ENCODE measurements around the gene FAM234A.

FAM234A gene

DNA sequence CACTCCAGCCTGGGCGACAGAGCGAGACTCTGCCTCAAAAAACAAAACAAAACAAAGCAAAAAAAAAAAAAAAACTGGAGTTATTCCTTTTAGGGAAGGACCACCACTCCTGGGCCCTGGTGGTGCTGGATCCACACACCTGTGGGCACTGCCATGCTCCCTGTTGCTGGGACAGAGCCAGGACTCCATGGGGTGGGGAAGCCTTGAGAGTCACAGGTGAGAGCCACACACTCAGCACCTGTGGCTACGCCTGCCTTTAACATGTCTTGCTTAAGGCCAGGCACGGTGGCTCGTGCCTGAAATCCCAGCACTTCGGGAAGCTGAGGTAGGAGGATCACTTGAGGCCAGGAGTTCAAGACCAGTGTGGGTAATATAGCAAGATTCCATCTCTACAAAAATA is 66.6 kb downstream of the FAM234A start:
- no peak for DNase-seq (ENCODE audit: low read depth)
- no peak overlapping the region for H3K4me3 ChIP-seq (ENCODE audit: low read depth, low read length)
- TF ChIP-seq, protein P1, sequence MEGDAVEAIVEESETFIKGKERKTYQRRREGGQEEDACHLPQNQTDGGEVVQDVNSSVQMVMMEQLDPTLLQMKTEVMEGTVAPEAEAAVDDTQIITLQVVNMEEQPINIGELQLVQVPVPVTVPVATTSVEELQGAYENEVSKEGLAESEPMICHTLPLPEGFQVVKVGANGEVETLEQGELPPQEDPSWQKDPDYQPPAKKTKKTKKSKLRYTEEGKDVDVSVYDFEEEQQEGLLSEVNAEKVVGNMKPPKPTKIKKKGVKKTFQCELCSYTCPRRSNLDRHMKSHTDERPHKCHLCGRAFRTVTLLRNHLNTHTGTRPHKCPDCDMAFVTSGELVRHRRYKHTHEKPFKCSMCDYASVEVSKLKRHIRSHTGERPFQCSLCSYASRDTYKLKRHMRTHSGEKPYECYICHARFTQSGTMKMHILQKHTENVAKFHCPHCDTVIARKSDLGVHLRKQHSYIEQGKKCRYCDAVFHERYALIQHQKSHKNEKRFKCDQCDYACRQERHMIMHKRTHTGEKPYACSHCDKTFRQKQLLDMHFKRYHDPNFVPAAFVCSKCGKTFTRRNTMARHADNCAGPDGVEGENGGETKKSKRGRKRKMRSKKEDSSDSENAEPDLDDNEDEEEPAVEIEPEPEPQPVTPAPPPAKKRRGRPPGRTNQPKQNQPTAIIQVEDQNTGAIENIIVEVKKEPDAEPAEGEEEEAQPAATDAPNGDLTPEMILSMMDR (IDR thresholded peaks at IDR 0.05; ENCODE audit: low read depth, low read length, missing control alignments) = no peak

DNA sequence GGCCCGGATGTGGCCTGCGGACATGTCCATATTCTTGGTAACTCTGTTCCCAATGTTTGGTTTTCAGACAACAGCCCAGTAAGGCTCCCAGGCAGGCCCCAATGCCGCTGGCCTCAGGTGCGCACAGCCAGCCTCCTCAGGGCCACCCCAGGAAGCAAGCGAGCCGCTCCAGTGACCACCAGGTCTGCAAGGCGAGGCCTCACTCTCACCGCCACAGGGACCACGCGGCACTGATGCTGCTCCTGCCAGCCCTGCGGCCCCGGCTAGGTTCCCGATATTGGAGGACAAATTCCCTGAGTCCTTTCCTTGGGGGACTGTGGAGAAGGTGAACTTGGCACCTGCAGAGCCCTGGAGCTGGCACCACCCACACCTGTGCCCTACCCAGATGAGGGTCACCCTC is 67.3 kb downstream of the FAM234A start:
- H3K4me3 ChIP-seq (ENCODE audit: low read depth, low read length) = no peak overlapping the region
- TF ChIP-seq, protein P1 (IDR thresholded peaks at IDR 0.05; ENCODE audit: low read depth, low read length, missing control alignments) = no peak
- DNase-seq (ENCODE audit: low read depth) = no peak

DNA sequence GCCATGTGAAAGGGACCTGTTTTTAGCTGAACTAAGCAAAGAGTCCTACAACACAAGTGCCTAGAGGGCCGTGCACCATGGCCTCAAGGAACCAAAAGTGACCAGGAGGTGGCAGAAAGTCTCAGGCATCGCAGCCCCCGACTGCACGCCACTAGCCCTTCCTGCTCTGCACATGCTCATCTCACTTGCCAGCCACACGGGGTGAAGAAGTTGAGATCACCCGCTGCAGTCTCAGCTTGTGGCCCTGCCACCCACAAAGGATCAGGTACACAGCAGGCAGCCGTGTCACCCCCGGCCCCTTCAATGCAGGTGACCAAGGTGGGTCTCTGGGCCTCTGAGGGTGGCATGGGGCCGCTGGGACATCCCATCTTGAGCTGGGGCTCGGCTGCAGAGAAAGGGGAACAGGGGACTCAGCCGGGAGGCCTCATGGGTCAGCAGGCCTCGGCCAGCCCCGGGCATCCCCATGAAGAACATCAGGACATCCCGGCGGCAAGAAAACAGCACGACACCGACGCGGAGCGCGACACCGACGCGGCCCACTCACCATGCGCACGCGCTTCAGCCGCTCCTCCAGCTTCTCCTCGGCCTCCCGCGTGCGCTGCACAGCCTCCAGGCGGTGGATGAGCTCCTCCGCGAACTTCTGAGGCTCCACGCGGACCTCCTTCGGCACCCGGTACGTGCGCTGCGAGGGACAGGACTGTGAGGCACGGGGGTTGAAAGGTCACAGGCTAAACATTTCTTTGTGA is 69.3 kb downstream of the FAM234A start:
- DNase-seq (ENCODE audit: low read depth) = no peak
- TF ChIP-seq, protein P1 (IDR thresholded peaks at IDR 0.05; ENCODE audit: low read depth, low read length, missing control alignments) = no peak
- no peak overlapping the region for H3K4me3 ChIP-seq (ENCODE audit: low read depth, low read length)

DNA sequence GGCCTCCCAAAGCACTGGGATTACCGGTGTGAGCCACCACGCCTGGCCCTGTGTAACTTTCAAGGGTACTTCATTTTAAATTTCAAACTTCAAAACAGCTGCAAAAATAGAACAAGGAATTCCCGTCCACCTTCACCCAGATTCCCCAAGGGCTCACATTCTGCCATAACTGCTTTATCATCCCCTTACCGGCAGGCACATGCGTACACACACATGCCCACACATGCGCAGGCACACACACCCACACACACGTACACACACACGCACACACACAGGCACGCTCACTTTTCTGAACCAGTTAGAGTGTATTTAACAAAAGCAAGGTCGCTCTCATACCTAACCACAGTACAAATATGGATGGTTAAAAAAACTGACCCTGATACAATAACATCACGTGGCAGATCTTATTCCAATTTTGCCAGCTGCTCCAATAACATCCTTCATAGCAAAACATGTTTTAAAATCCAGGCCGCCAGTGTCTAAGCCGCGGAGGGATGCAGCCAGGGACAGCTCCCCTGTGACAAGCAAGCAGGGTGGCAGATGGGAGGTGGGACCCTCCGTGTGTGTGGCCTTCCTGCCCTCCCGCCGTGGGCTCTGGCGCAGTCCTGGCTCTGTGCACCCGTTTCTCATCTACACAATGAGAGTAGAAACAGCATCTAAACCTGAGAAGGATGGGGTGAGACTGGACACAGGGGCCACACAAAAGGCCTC is 71.5 kb downstream of the FAM234A start:
- TF ChIP-seq, protein P1 (IDR thresholded peaks at IDR 0.05; ENCODE audit: low read depth, low read length, missing control alignments) = no peak
- H3K4me3 ChIP-seq (ENCODE audit: low read depth, low read length) = no peak overlapping the region
- no peak for DNase-seq (ENCODE audit: low read depth)

DNA sequence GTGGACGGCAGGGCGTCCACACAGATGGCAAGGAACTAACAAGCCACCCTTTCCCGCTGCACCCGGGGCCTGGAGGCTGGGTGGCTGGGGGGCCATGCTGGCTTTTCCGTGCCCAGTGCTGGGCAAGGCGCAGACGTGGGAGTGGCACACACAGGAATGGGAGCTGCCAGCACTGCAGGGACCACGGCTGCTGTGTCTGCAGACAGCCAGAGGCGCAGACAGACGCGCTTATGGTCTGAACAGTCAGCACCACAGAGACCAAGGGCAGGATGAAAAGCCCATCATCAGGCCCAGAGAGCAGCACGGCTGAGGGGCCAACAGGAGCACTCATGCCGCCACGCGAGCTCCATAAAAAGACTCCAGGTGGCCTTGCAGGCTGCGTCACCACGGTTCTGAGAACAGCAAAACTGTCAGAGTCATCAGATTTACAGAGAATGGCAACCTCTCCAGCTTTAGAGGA is 72.3 kb downstream of the FAM234A start:
- no peak overlapping the region for H3K4me3 ChIP-seq (ENCODE audit: low read depth, low read length)
- DNase-seq (ENCODE audit: low read depth) = no peak
- TF ChIP-seq, protein P1 (IDR thresholded peaks at IDR 0.05; ENCODE audit: low read depth, low read length, missing control alignments) = no peak

DNA sequence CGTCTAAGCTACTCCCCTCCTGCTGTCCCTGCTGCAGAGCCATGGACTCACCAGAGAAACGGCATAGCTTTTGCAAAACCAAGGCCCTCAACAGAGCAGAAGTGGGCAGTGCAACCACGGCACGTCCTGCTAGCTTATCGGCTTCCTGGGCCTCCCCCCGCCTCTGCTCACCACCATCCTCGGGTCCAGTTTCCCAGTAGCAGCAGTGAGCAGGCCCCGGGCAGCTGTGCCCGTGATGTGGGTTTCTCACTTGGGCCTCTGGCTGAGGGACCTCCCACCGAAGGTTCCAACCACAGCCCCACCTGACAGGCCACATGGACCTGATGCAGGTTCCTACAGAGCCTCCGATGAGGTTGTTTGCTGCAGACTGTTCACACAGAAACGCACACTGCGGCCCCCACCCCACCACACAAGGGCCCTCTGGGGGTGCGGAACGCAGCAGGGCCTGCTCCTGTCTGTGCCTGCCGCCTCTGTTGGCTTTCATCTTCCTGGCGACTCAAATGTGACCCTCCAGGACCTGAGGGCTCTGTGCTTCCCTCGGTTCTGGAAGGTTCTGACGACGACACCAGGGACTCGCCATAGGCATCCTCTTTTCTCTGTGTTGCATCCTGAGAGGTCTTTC is 73.2 kb downstream of the FAM234A start:
- TF ChIP-seq, protein P1 (IDR thresholded peaks at IDR 0.05; ENCODE audit: low read depth, low read length, missing control alignments) = no peak
- DNase-seq (ENCODE audit: low read depth) = no peak
- no peak overlapping the region for H3K4me3 ChIP-seq (ENCODE audit: low read depth, low read length)
